K562 (cell line): ENCODE data around the gene SLC2A4. TPM values are rescaled to one million over a fixed set of nuclear protein-coding genes. Genes with fewer than 3 reads are reported as not detected.

Experiments used
- HES1 ChIP-seq: fragments of 450-650 bp; IDR thresholded peaks from 2 replicates; pipeline ENCODE4 v1.6.1; 2016; ENCODE audit warnings: low read depth, mild to moderate bottlenecking, moderate library complexity
- MGA ChIP-seq: fragments of 450-650 bp; IDR thresholded peaks from 2 replicates; pipeline ENCODE4 v1.6.1; 2016; ENCODE audit warnings: mild to moderate bottlenecking, moderate library complexity
- NFIC ChIP-seq: fragments of 450-650 bp; IDR thresholded peaks from 2 replicates; pipeline ENCODE4 v1.6.1; 2017; ENCODE audit warnings: mild to moderate bottlenecking, inconsistent platforms
- ZNF740 ChIP-seq, 3 experiments: fragments of 200-800 bp in 1 of 3; sonication (Bioruptor generic) in 1 of 3; sonication (generic) in 1 of 3; formaldehyde crosslinking in 1 of 3; IDR thresholded peaks; 2 replicates each; pipeline versions ENCODE4 v1.6.1 to v1.8.0; 2016 to 2022; ENCODE audit warnings: mild to moderate bottlenecking in 2 of 3, missing compliant biosample characterization in 2 of 3, missing genetic modification characterization in 2 of 3, missing genetic modification reagents in 1 of 3
- polyA plus RNA-seq, 8 experiments: library from polyadenylated mRNA; depleted of rRNA in 4 of 8; stranded (reverse) in 5 of 8; unstranded in 3 of 8; fragments of >200 nt; fragmentation: Nextera tagmentation in 2 of 8; fragmentation: Illumina TruSeq in 1 of 8; extraction: Ambion mirVana in 2 of 8; extraction: Trizol in 1 of 8; gene quantifications; 2 replicates each; pipeline versions ENCODE4 v1.2.1 to v1.2.3, GENCODE V29; 2011 to 2014; ENCODE audit warnings: inconsistent platforms in 1 of 8, missing spikeins in 1 of 8
- total RNA-seq, 7 experiments: library from RNA; depleted of rRNA in 6 of 7; stranded (reverse); fragments of >200 nt in 6 of 7; fragmentation: Illumina TruSeq in 2 of 7; extraction: Trizol in 2 of 7; gene quantifications; 2 replicates each; pipeline versions ENCODE4 v1.2.1 to v1.2.3, GENCODE V29; 2011 to 2021; ENCODE audit warnings: low replicate concordance in 1 of 7
- TF ChIP-seq, protein P1 (sequence below): sonication (generic); formaldehyde crosslinking; IDR thresholded peaks from 2 replicates; pipeline ENCODE4 v1.8.1; 2023; ENCODE audit warnings: mild to moderate bottlenecking, missing genetic modification reagents

Gene SLC2A4
- total and polyA plus RNA-seq, 9 of the 15 experiments (the other 6 are each of a cell fraction or from before 2014, with no cell fraction given) = 0.74 to 3.5 (median 1.6) TPM

DNA sequence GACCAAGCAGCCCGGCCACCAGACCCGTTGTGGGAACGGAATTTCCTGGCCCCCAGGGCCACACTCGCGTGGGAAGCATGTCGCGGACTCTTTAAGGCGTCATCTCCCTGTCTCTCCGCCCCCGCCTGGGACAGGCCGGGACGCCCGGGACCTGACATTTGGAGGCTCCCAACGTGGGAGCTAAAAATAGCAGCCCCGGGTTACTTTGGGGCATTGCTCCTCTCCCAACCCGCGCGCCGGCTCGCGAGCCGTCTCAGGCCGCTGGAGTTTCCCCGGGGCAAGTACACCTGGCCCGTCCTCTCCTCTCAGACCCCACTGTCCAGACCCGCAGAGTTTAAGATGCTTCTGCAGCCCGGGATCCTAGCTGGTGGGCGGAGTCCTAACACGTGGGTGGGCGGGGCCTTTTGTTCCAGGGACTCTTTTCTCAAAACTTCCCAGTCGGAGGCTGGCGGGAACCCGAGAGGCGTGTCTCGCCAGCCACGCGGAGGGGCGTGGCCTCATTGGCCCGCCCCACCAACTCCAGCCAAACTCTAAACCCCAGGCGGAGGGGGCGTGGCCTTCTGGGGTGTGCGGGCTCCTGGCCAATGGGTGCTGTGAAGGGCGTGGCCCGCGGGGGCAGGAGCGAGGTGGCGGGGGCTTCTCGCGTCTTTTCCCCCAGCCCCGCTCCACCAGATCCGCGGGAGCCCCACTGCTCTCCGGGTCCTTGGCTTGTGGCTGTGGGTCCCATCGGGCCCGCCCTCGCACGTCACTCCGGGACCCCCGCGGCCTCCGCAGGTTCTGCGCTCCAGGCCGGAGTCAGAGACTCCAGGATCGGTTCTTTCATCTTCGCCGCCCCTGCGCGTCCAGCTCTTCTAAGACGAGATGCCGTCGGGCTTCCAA, at the start of gene SLC2A4 (continued):
- TF ChIP-seq MGA (0 out of 2 replicates have a peak, but pooled peaks have one; percentile 47), ZNF740 (CRISPR knock-in tag; IDR thresholded peaks at IDR 0.05) (no peak), ZNF740 (tag; IDR thresholded peaks at IDR 0.05) (no peak), HES1 (0 out of 2 replicates have a peak, but pooled peaks have one; percentile 8), NFIC (no peak)
- TF ChIP-seq, protein P1, sequence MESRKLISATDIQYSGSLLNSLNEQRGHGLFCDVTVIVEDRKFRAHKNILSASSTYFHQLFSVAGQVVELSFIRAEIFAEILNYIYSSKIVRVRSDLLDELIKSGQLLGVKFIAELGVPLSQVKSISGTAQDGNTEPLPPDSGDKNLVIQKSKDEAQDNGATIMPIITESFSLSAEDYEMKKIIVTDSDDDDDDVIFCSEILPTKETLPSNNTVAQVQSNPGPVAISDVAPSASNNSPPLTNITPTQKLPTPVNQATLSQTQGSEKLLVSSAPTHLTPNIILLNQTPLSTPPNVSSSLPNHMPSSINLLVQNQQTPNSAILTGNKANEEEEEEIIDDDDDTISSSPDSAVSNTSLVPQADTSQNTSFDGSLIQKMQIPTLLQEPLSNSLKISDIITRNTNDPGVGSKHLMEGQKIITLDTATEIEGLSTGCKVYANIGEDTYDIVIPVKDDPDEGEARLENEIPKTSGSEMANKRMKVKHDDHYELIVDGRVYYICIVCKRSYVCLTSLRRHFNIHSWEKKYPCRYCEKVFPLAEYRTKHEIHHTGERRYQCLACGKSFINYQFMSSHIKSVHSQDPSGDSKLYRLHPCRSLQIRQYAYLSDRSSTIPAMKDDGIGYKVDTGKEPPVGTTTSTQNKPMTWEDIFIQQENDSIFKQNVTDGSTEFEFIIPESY (CRISPR knock-in tag) = 0 out of 2 replicates have a peak, but pooled peaks have one; percentile 0
